ENCODE measurements around the gene CPED1. TPM values are rescaled to one million over a fixed set of nuclear protein-coding genes. Genes with fewer than 3 reads are reported as not detected.

Gene CPED1
- total RNA-seq, 4 donors from 2014 or later = 15.0 to 32.1 (median 21.8) TPM

GRCh38 chr7:121269798-121270197, 281.3 kb downstream of the CPED1 start:
- Histone ChIP-seq H3K9me3 (no peaks in the 10 kb centered on the region), H3K27ac (no peak overlapping the region), H3K4me1 (no peaks in the 10 kb centered on the region), H3K36me3 (peaks cover 0 to 44% (median 0%) of the 10 kb centered on the region in 3 donors), H3K4me3 (no peak overlapping the region), H3K27me3 (no peaks in the 10 kb centered on the region)
- WGBS, 2 donors = 92 to 97% methylated on average over 3 of the region's 3 CpGs
- no peak for DNase-seq (ENCODE audit: low spot score in 2 of 2)
- no peak for TF ChIP-seq POLR2A (IDR thresholded peaks at IDR 0.05)
- TF ChIP-seq, protein P1, sequence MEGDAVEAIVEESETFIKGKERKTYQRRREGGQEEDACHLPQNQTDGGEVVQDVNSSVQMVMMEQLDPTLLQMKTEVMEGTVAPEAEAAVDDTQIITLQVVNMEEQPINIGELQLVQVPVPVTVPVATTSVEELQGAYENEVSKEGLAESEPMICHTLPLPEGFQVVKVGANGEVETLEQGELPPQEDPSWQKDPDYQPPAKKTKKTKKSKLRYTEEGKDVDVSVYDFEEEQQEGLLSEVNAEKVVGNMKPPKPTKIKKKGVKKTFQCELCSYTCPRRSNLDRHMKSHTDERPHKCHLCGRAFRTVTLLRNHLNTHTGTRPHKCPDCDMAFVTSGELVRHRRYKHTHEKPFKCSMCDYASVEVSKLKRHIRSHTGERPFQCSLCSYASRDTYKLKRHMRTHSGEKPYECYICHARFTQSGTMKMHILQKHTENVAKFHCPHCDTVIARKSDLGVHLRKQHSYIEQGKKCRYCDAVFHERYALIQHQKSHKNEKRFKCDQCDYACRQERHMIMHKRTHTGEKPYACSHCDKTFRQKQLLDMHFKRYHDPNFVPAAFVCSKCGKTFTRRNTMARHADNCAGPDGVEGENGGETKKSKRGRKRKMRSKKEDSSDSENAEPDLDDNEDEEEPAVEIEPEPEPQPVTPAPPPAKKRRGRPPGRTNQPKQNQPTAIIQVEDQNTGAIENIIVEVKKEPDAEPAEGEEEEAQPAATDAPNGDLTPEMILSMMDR (IDR thresholded peaks at IDR 0.05) = no peak

GRCh38 chr7:121271098-121271497, 282.6 kb downstream of the CPED1 start:
- WGBS, 2 donors = 93 to 95% methylated on average over 2 of the region's 2 CpGs
- Histone ChIP-seq H3K4me3 (no peak overlapping the region), H3K36me3 (peaks cover 0 to 37% (median 0%) of the 10 kb centered on the region in 3 donors), H3K9me3 (no peaks in the 10 kb centered on the region), H3K27me3 (no peaks in the 10 kb centered on the region), H3K27ac (no peak overlapping the region), H3K4me1 (no peaks in the 10 kb centered on the region)
- no peak for TF ChIP-seq POLR2A (IDR thresholded peaks at IDR 0.05)
- TF ChIP-seq, protein P1 (IDR thresholded peaks at IDR 0.05) = no peak
- no peak for TF ChIP-seq EP300 (IDR thresholded peaks at IDR 0.05)
- no peak for DNase-seq (ENCODE audit: low spot score in 2 of 2)

- Histone ChIP-seq H3K4me3 (no peak overlapping the region), H3K36me3 (peaks cover 0 to 29% (median 0%) of the 10 kb centered on the region in 3 donors), H3K27ac (no peak overlapping the region), H3K27me3 (no peaks in the 10 kb centered on the region), H3K9me3 (no peaks in the 10 kb centered on the region), H3K4me1 (no peaks in the 10 kb centered on the region)
- DNase-seq (ENCODE audit: low spot score in 2 of 2) = no peak
- 93 to 98% methylated on average over 2 of the region's 2 CpGs for WGBS, 2 donors
- TF ChIP-seq, protein P1 (IDR thresholded peaks at IDR 0.05) = no peak
- no peak for TF ChIP-seq EP300 (IDR thresholded peaks at IDR 0.05)
Measured at GRCh38 chr7:121271916-121272315, 283.4 kb downstream of the CPED1 start.

GRCh38 chr7:121272676-121273075, 284.2 kb downstream of the CPED1 start:
- TF ChIP-seq EP300 (IDR thresholded peaks at IDR 0.05) = no peak
- TF ChIP-seq POLR2A (IDR thresholded peaks at IDR 0.05) = no peak
- TF ChIP-seq, protein P1 (IDR thresholded peaks at IDR 0.05) = no peak
- WGBS, 2 donors = 82 to 94% methylated on average over 1 of the region's 1 CpG
- H3K27ac ChIP-seq = no peak overlapping the region
- H3K4me1 ChIP-seq = no peaks in the 10 kb centered on the region
- no peaks in the 10 kb centered on the region for H3K9me3 ChIP-seq
- H3K27me3 ChIP-seq = no peaks in the 10 kb centered on the region
- H3K4me3 ChIP-seq = no peak overlapping the region
- H3K36me3 ChIP-seq = peaks cover 0 to 21% (median 0%) of the 10 kb centered on the region in 3 donors
- no peak for DNase-seq (ENCODE audit: low spot score in 2 of 2)

- Histone ChIP-seq H3K36me3 (peaks cover 0 to 12% (median 0%) of the 10 kb centered on the region in 3 donors), H3K4me3 (no peak overlapping the region), H3K27ac (no peak overlapping the region), H3K27me3 (no peaks in the 10 kb centered on the region), H3K9me3 (no peaks in the 10 kb centered on the region), H3K4me1 (no peaks in the 10 kb centered on the region)
- no peak for DNase-seq (ENCODE audit: low spot score in 2 of 2)
- TF ChIP-seq POLR2A (IDR thresholded peaks at IDR 0.05) (no peak), EP300 (IDR thresholded peaks at IDR 0.05) (no peak)
- TF ChIP-seq, protein P1 (IDR thresholded peaks at IDR 0.05) = no peak
- WGBS, 2 donors = 57 to 59% methylated on average over 2 of the region's 2 CpGs
Measured at GRCh38 chr7:121273467-121274167, 285.1 kb downstream of the CPED1 start.

Data from tibial nerve (tissue), 4 donors.